22Rv1 (cell line): Measurements from ENCODE around the gene RBM15B.

Experiments
- H3K27ac ChIP-seq: fragments of 450-650 bp; 2 replicates; pipeline ENCODE4 v1.5.1; 2017
- ZFX ChIP-seq: fragments of 450-650 bp; IDR thresholded peaks from 2 replicates; pipeline ENCODE4 v1.6.1; 2017; ENCODE audit warnings: antibody characterized with exemption, borderline replicate concordance
- TF ChIP-seq, protein P1 (sequence below): fragments of 450-650 bp; IDR thresholded peaks from 2 replicates; pipeline ENCODE4 v1.5.1; 2017; ENCODE audit warnings: mild to moderate bottlenecking

The RBM15B gene

DNA sequence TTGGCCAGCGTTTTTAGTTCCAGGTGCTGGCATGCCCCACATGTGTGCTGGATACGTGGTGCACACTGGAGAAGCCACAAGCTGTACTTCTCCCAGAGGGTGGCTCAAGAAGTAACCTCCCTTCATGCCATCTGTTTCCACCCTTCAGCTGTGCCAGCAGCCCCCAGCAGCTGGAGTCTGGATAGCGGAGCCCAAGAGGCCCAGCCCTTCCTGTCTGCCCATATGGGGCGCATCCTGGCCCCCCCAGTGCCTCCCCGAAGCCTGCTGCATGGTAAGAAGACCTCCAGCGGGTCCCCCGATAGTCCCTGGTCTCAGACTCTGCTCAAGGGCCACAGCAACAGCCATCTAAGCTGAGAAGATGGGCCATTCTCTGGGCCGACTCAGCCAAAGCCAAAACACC lies 11.8 kb upstream of the RBM15B start:
- no peak for TF ChIP-seq ZFX
- TF ChIP-seq, protein P1, sequence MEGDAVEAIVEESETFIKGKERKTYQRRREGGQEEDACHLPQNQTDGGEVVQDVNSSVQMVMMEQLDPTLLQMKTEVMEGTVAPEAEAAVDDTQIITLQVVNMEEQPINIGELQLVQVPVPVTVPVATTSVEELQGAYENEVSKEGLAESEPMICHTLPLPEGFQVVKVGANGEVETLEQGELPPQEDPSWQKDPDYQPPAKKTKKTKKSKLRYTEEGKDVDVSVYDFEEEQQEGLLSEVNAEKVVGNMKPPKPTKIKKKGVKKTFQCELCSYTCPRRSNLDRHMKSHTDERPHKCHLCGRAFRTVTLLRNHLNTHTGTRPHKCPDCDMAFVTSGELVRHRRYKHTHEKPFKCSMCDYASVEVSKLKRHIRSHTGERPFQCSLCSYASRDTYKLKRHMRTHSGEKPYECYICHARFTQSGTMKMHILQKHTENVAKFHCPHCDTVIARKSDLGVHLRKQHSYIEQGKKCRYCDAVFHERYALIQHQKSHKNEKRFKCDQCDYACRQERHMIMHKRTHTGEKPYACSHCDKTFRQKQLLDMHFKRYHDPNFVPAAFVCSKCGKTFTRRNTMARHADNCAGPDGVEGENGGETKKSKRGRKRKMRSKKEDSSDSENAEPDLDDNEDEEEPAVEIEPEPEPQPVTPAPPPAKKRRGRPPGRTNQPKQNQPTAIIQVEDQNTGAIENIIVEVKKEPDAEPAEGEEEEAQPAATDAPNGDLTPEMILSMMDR: no peak
- no peak overlapping the region for H3K27ac ChIP-seq

DNA sequence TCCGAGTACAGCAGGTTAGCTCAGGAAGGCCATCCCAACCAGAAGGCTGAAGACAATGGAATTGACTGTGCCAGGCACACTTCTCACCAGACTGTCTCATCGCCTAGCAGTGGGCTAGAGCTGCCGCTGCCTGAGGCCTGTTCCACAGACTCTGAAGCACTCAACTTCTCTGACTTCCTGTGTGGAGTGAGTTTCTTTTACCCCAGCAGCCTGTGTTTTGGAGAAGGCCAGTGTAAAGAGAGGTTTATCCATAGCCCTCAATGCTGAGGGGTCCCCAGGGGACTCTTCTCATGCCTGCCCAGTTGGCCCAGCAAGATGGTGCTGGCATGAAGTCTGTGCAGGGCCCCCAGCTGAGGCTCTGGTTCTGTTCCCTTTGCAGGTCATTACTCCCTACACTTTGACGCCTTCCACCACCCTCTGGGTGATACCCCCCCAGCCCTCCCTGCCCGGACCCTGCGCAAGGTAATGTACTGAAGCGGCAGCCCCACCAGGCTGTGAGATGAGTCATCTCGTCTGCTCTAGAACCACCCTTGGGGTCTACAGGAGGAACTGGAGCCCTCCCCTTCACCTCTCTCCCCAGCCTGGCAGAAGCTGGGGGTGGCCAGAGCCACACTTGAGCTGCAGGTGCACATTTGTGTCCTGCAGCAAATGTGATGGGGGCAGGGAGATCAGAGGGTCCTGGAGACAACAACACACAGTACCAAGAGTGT lies 11.2 kb upstream of the RBM15B start:
- TF ChIP-seq, protein P1: no peak
- TF ChIP-seq ZFX: no peak
- H3K27ac ChIP-seq: no peak overlapping the region

- no peak for TF ChIP-seq ZFX
- TF ChIP-seq, protein P1: no peak
- H3K27ac ChIP-seq: no peak overlapping the region
Measured at GRCh38 chr3:51380601-51381332, 10.3 kb upstream of the RBM15B start.

GRCh38 chr3:51381333-51381705 lies 9.8 kb upstream of the RBM15B start:
- no peak overlapping the region for H3K27ac ChIP-seq
- TF ChIP-seq, protein P1: no peak
- TF ChIP-seq ZFX: no peak

DNA sequence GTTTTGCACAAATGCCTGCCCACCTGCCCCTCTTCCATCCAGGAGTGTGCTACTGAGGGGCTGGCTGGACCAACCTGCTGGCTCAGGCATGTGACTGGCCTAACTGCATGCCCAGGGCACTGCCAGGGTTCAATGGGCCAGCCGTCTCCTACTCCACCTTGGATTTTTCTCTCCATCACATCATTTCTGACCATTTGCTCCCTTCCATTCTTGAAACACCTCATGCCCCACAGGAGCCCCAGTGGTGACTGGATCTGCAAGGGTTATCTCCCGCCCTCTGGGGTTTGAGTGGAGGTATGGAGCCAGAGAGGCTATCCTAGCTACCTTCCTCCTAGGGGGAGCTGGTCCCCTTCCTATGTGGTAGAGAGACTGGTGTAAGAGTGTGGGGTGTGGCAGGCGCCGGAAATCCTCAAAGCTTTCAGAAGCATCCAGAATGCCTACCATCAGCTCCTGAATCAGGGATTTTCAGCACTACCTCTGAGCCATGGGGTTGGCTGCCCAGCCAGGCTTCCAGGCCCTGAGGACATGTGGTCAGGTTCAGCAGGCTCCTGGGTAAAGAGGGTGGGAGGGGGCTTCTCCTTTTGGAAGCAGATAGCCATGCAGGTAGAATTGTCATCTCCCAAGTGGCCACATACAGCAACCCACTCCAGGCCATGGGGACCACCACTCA lies 8.9 kb upstream of the RBM15B start:
- no peak for TF ChIP-seq ZFX
- TF ChIP-seq, protein P1: no peak
- H3K27ac ChIP-seq: peak overlapping the region; percentile 89; the same call in 1 of the 2 replicates

- no peak for TF ChIP-seq ZFX
- H3K27ac ChIP-seq: peak overlapping the region; percentile 89
Measured at GRCh38 chr3:51382947-51383578, 8.0 kb upstream of the RBM15B start.

GRCh38 chr3:51384055-51384725 lies 6.9 kb upstream of the RBM15B start:
- TF ChIP-seq, protein P1: no peak
- TF ChIP-seq ZFX: no peak
- peak overlapping the region; percentile 89 for H3K27ac ChIP-seq
